ENCODE data around the gene BSN. TPM values are rescaled to one million over a fixed set of nuclear protein-coding genes. Genes with fewer than 3 reads are reported as not detected.

The BSN gene
- total RNA-seq: under 1 TPM; 0.08 to 0.44 (median 0.32) TPM
- 0.13 TPM for total RNA-seq (2013)
- 0.08 to 2.3 (median 0.72) reads per million in 29 experiments for total RNA-seq

GRCh38 chr3:49553692-49554632, at the start of gene BSN:
BSN (plus strand) TSS chr3:49554477; CDS start chr3:49554603, 126 bp downstream.
- 5% methylated on average over 70 of the region's 76 CpGs for WGBS (ENCODE audit: insufficient coverage)
- H3K4me1 Mint-ChIP-seq: peaks cover 17 to 29% (median 18%) of the 10 kb centered on the region in 3 donors
- ChIA-PET POLR2A (no interaction called here), CTCF (interaction anchor here (0.5 to 1.8 kb wide), 2 partner anchors 14 to 118 kb away, joined by 4 to 8 read pairs; no protein-coding TSS in a partner anchor)
- Histone ChIP-seq H3K9me3 (no peaks in the 10 kb centered on the region), H3K36me3 (ENCODE audit: control insufficient read depth in 2 of 2, extremely low read depth in 1 of 2, insufficient read depth in 1 of 2, low read length in 1 of 2) (no peaks in the 10 kb centered on the region), H3K4me3 (ENCODE audit: control insufficient read depth in 1 of 2, extremely low read depth in 1 of 2, low read length in 1 of 2) (peak within 1 kb of the TSS; percentile 59 to 89), H3K27me3 (replicated peaks in 1 of 2; ENCODE audit: control insufficient read depth in 2 of 2, extremely low read depth in 1 of 2, insufficient read depth in 2 of 2, low read length in 1 of 2) (peaks cover 13 to 53% of the 10 kb centered on the region in 2 experiments), H3K27ac (ENCODE audit: low read length) (no peak within 1 kb of the TSS), H3K4me1 (ENCODE audit: control insufficient read depth in 1 of 2, extremely low read depth in 1 of 2, insufficient read depth in 2 of 2, low read length in 2 of 2) (peaks cover 9 to 26% of the 10 kb centered on the region in 2 experiments)
- no peaks in the 10 kb centered on the region for H3K36me3 Mint-ChIP-seq
- H3K27ac Mint-ChIP-seq: peak within 1 kb of the TSS in 1 of 2 donors; percentile 59
- peak; percentile 87 to 91 (median 88) for ATAC-seq (replicated peaks in 1 of 4)
- H3K4me3 Mint-ChIP-seq: peak within 1 kb of the TSS; percentile 81 to 89 (median 82)
- DNase-seq: peak; percentile 63 to 93 (median 83)
- H3K27me3 Mint-ChIP-seq: peaks cover 27 to 58% of the 10 kb centered on the region in 2 donors
- no peaks in the 10 kb centered on the region for H3K9me3 Mint-ChIP-seq

DNA sequence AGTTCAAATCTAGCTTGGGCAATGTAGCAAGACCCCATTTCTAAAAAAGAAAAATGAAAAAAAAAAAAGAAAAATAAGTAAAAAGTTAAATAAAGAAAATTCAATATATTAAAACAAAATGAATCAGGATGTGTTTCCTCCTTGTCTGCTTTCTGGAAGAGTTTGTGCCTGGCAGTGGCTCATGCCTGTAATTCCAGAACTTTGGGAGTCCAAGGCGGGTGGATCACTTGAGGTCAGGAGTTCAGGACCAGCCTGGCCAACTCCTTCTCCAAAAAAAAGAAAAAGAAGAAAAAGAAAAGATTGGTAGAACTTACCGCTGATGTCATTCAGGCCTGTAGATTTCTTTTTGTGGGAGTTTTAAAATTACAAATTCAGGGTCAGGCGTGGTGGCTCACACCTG, 47.4 kb upstream of the BSN start:
- WGBS (ENCODE audit: insufficient coverage): no CpG with 5 or more reads among the region's 3 CpGs
- POLR2A ChIA-PET: no interaction called here

DNA sequence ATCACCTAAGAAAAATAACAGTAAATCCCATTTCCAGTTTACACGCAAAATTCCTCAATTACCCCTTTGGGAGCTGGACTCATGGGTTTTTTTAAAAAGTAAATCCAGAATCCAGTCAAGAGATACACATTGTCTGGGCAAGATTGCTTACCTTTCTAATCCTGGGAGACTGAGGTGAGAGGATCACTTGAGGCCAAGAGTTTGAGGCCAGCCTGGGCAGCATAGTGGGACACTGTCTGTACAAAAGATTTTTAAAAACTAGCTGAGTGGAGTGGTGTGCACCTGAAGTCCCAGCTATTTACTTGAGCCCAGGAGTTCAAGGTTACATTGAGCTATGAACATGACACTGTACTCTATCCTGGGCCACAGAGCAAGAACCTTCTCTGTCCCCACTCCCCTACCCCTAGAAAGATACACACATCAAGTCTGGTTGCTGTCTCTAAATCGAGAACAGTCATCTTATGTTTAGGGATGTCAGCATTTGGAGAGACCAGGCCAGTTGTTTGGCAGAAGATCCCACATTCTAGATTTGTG, 45.2 kb upstream of the BSN start:
- H3K4me3 ChIP-seq (ENCODE audit: control insufficient read depth in 1 of 2, extremely low read depth in 1 of 2, low read length in 1 of 2): no peak overlapping the region
- no CpG with 5 or more reads among the region's 2 CpGs for WGBS (ENCODE audit: insufficient coverage)
- ATAC-seq (replicated peaks in 1 of 4) (no peak), DNase-seq (no peak)
- peaks cover 27% of the 10 kb centered on the region for H3K36me3 Mint-ChIP-seq
- no peaks in the 10 kb centered on the region for H3K27me3 ChIP-seq (replicated peaks in 1 of 2; ENCODE audit: control insufficient read depth in 2 of 2, extremely low read depth in 1 of 2, insufficient read depth in 2 of 2, low read length in 1 of 2)
- H3K27ac Mint-ChIP-seq: no peak overlapping the region
- H3K36me3 ChIP-seq (ENCODE audit: control insufficient read depth in 2 of 2, extremely low read depth in 1 of 2, insufficient read depth in 1 of 2, low read length in 1 of 2): peaks cover 11 to 31% of the 10 kb centered on the region in 2 donors
- CTCF ChIA-PET: no interaction called here
- no peaks in the 10 kb centered on the region for H3K9me3 ChIP-seq
- H3K4me3 Mint-ChIP-seq: no peak overlapping the region
- POLR2A ChIA-PET: interaction anchor here in 1 of 2 donors (0.7 kb wide), 1 partner anchor 58 kb away, joined by 3 read pairs; no protein-coding TSS in a partner anchor
- H3K27me3 Mint-ChIP-seq: no peaks in the 10 kb centered on the region
- H3K4me1 ChIP-seq (ENCODE audit: control insufficient read depth in 1 of 2, extremely low read depth in 1 of 2, insufficient read depth in 2 of 2, low read length in 2 of 2): no peaks in the 10 kb centered on the region
- peaks cover 4 to 11% (median 6%) of the 10 kb centered on the region in 3 donors for H3K4me1 Mint-ChIP-seq
- H3K9me3 Mint-ChIP-seq: no peaks in the 10 kb centered on the region
- no peak overlapping the region for H3K27ac ChIP-seq (ENCODE audit: low read length)

More for the DNA sequence above, 47.4 kb upstream of the BSN start:
- no peaks in the 10 kb centered on the region for H3K9me3 Mint-ChIP-seq
- H3K27ac ChIP-seq (ENCODE audit: low read length): no peak overlapping the region
- H3K27me3 Mint-ChIP-seq: no peaks in the 10 kb centered on the region
- peaks cover 24% of the 10 kb centered on the region for H3K36me3 Mint-ChIP-seq
- H3K27ac Mint-ChIP-seq: no peak overlapping the region
- CTCF ChIA-PET: no interaction called here
- no peak overlapping the region for H3K4me3 Mint-ChIP-seq
- no peak overlapping the region for H3K4me3 ChIP-seq (ENCODE audit: control insufficient read depth in 1 of 2, extremely low read depth in 1 of 2, low read length in 1 of 2)
- ATAC-seq (replicated peaks in 1 of 4): no peak
- H3K9me3 ChIP-seq: no peaks in the 10 kb centered on the region
- no peaks in the 10 kb centered on the region for H3K4me1 ChIP-seq (ENCODE audit: control insufficient read depth in 1 of 2, extremely low read depth in 1 of 2, insufficient read depth in 2 of 2, low read length in 2 of 2)
- H3K36me3 ChIP-seq (ENCODE audit: control insufficient read depth in 2 of 2, extremely low read depth in 1 of 2, insufficient read depth in 1 of 2, low read length in 1 of 2): peaks cover 11 to 17% of the 10 kb centered on the region in 2 donors
- peaks cover 13 to 17% (median 14%) of the 10 kb centered on the region in 3 donors for H3K4me1 Mint-ChIP-seq
- DNase-seq: no peak
- no peaks in the 10 kb centered on the region for H3K27me3 ChIP-seq (replicated peaks in 1 of 2; ENCODE audit: control insufficient read depth in 2 of 2, extremely low read depth in 1 of 2, insufficient read depth in 2 of 2, low read length in 1 of 2)

DNA sequence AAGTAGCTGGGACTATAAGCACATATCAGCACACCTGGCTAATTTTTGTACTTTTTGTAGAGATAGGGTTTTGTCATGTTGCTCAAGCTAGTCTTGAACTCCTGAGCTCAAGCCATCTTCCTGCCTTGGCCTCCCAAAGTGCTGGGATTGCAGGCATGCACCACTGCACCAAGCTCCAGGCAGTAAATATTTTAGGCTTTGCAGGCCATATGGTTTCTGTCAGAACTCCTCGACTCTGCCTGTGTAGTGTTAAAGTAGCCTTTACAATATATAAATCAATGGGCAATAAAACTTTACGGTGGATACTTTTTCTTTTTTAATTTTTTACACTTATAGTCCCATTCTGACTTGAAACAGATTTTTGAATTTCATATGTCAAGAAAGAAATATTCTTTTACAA, 42.6 kb upstream of the BSN start:
- H3K27me3 ChIP-seq (replicated peaks in 1 of 2; ENCODE audit: control insufficient read depth in 2 of 2, extremely low read depth in 1 of 2, insufficient read depth in 2 of 2, low read length in 1 of 2): no peaks in the 10 kb centered on the region
- no peaks in the 10 kb centered on the region for H3K4me1 ChIP-seq (ENCODE audit: control insufficient read depth in 1 of 2, extremely low read depth in 1 of 2, insufficient read depth in 2 of 2, low read length in 2 of 2)
- Mint-ChIP-seq H3K4me1 (peaks cover 4 to 15% (median 9%) of the 10 kb centered on the region in 3 donors), H3K9me3 (no peaks in the 10 kb centered on the region), H3K4me3 (no peak overlapping the region), H3K27ac (no peak overlapping the region), H3K27me3 (no peaks in the 10 kb centered on the region), H3K36me3 (peaks cover 42% of the 10 kb centered on the region)
- POLR2A ChIA-PET: no interaction called here
- no peak for DNase-seq
- CTCF ChIA-PET: interaction anchor here in 1 of 2 donors (0.7 kb wide), 1 partner anchor 188 kb away, joined by 4 read pairs; no protein-coding TSS in a partner anchor
- no peaks in the 10 kb centered on the region for H3K9me3 ChIP-seq
- H3K4me3 ChIP-seq (ENCODE audit: control insufficient read depth in 1 of 2, extremely low read depth in 1 of 2, low read length in 1 of 2): no peak overlapping the region
- no peak for ATAC-seq (replicated peaks in 1 of 4)
- no CpG with 5 or more reads among the region's 2 CpGs for WGBS (ENCODE audit: insufficient coverage)
- peaks cover 11 to 34% of the 10 kb centered on the region in 2 donors for H3K36me3 ChIP-seq (ENCODE audit: control insufficient read depth in 2 of 2, extremely low read depth in 1 of 2, insufficient read depth in 1 of 2, low read length in 1 of 2)
- H3K27ac ChIP-seq (ENCODE audit: low read length): no peak overlapping the region

DNA sequence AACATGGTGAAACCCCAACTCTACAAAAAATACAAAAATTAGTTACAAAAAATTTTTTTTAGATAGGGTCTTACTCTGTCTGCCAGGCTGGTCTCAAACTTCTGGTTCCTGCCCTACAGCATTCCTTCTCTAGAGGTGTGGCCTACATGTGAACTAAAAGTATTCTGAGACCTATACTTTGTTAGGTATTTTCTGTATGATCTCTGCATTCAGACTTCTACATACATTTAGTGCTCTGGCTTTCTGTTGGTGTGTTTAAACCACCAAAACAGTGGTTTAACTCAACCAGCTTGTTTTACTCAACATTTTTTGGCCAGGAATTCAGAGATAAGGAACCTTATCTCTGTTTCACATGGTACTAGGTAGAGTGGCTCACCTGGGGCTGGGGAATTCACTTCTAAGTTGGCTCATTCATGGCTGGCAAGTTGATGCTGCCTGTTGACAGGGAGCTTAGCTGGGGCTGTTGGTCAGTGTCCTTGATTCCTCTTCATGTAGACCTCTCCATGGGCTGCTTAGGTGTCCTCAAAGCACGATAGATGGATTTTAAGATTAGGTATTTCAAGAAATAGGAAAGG, 41.4 kb upstream of the BSN start:
- no CpG with 5 or more reads among the region's 1 CpG for WGBS (ENCODE audit: insufficient coverage)
- Mint-ChIP-seq H3K4me1 (peaks cover 7 to 19% (median 8%) of the 10 kb centered on the region in 3 donors), H3K36me3 (peaks cover 50% of the 10 kb centered on the region), H3K27ac (no peak overlapping the region), H3K4me3 (no peak overlapping the region), H3K9me3 (no peaks in the 10 kb centered on the region), H3K27me3 (no peaks in the 10 kb centered on the region)
- no peaks in the 10 kb centered on the region for H3K9me3 ChIP-seq
- ChIA-PET POLR2A (interaction anchor here in 1 of 2 donors (0.6 kb wide), 1 partner anchor 901 kb away, joined by 3 read pairs; no protein-coding TSS in a partner anchor), CTCF (no interaction called here)
- peaks cover 13 to 37% of the 10 kb centered on the region in 2 donors for H3K36me3 ChIP-seq (ENCODE audit: control insufficient read depth in 2 of 2, extremely low read depth in 1 of 2, insufficient read depth in 1 of 2, low read length in 1 of 2)
- no peak overlapping the region for H3K4me3 ChIP-seq (ENCODE audit: control insufficient read depth in 1 of 2, extremely low read depth in 1 of 2, low read length in 1 of 2)
- H3K4me1 ChIP-seq (ENCODE audit: control insufficient read depth in 1 of 2, extremely low read depth in 1 of 2, insufficient read depth in 2 of 2, low read length in 2 of 2): no peaks in the 10 kb centered on the region
- no peak for ATAC-seq (replicated peaks in 1 of 4)
- H3K27ac ChIP-seq (ENCODE audit: low read length): no peak overlapping the region
- DNase-seq: no peak
- no peaks in the 10 kb centered on the region for H3K27me3 ChIP-seq (replicated peaks in 1 of 2; ENCODE audit: control insufficient read depth in 2 of 2, extremely low read depth in 1 of 2, insufficient read depth in 2 of 2, low read length in 1 of 2)

GRCh38 chr3:49513494-49514124, 40.7 kb upstream of the BSN start:
- WGBS (ENCODE audit: insufficient coverage): 100% methylated on average over 2 of the region's 4 CpGs
- CTCF ChIA-PET: no interaction called here
- ATAC-seq (replicated peaks in 1 of 4): no peak
- H3K4me3 ChIP-seq (ENCODE audit: control insufficient read depth in 1 of 2, extremely low read depth in 1 of 2, low read length in 1 of 2): no peak overlapping the region
- DNase-seq: no peak
- no peaks in the 10 kb centered on the region for H3K4me1 ChIP-seq (ENCODE audit: control insufficient read depth in 1 of 2, extremely low read depth in 1 of 2, insufficient read depth in 2 of 2, low read length in 2 of 2)
- Mint-ChIP-seq H3K36me3 (peaks cover 54% of the 10 kb centered on the region), H3K27me3 (no peaks in the 10 kb centered on the region), H3K9me3 (no peaks in the 10 kb centered on the region), H3K27ac (no peak overlapping the region), H3K4me1 (peaks cover 7 to 15% (median 8%) of the 10 kb centered on the region in 3 donors), H3K4me3 (no peak overlapping the region)
- no peaks in the 10 kb centered on the region for H3K9me3 ChIP-seq
- POLR2A ChIA-PET: interaction anchor here in 1 of 2 donors (0.6 kb wide), 1 partner anchor 901 kb away, joined by 3 read pairs; no protein-coding TSS in a partner anchor
- no peak overlapping the region for H3K27ac ChIP-seq (ENCODE audit: low read length)
- no peaks in the 10 kb centered on the region for H3K27me3 ChIP-seq (replicated peaks in 1 of 2; ENCODE audit: control insufficient read depth in 2 of 2, extremely low read depth in 1 of 2, insufficient read depth in 2 of 2, low read length in 1 of 2)
- peaks cover 13 to 39% of the 10 kb centered on the region in 2 donors for H3K36me3 ChIP-seq (ENCODE audit: control insufficient read depth in 2 of 2, extremely low read depth in 1 of 2, insufficient read depth in 1 of 2, low read length in 1 of 2)

All from T-cell (primary cell).